Lower leg skin (tissue), 4 donors: Measurements from ENCODE around the gene PLPPR1. TPM values are rescaled to one million over a fixed set of nuclear protein-coding genes. Genes with fewer than 3 reads are reported as not detected.

ENCODE experiments used
- DNase-seq, 2 donors: peaks; one replicate each; pipeline ENCODE4 v3.0.0-alpha.2; 2019; ENCODE audit warnings: low spot score in 2 of 2
- H3K4me3 ChIP-seq: fragments of 200-600 bp; sonication (generic); 2 replicates; pipeline ENCODE4 v1.5.1; 2017; ENCODE audit warnings: mild to moderate bottlenecking, low read depth; ENCODE audit not compliant: poor library complexity, severe bottlenecking
- CTCF ChIP-seq, 3 donors: fragments of 450-650 bp; IDR thresholded peaks; one replicate each; pipeline ENCODE4 v1.5.1; 2016; ENCODE audit warnings: antibody characterized with exemption in 3 of 3, mild to moderate bottlenecking in 3 of 3, moderate library complexity in 2 of 3
- POLR2A ChIP-seq, 2 donors: fragments of 450-650 bp; IDR thresholded peaks; one replicate each; pipeline ENCODE4 v1.6.1; 2016 to 2017; ENCODE audit warnings: antibody characterized with exemption in 2 of 2, mild to moderate bottlenecking in 1 of 2, moderate library complexity in 1 of 2
- WGBS, 2 donors: methylation state at CpG; one replicate each; pipeline ENCODE4 v1.1.5; 2018; 5-methylcytosine and 5-hydroxymethylcytosine counted together
- intact Hi-C: fragments of 100-400 bp; cut with DNase I; formaldehyde crosslinking; loops from one replicate; pipeline ENCODE4 v1.15.0; 2023; ENCODE audit warnings: low total_unique reads
- total RNA-seq, 4 donors: library from RNA; depleted of rRNA; stranded (reverse); fragments of >200 nt; gene quantifications; one replicate each; pipeline ENCODE4 v1.1.0, GENCODE V29; 2016

PLPPR1 gene
- total RNA-seq, 4 donors from 2014 or later: 0.19 to 2.2 (median 0.39) TPM; not detected in 1

GRCh38 chr9:101336091-101336490, 307.6 kb downstream of the PLPPR1 start:
- DNase-seq: no peak
- TF ChIP-seq POLR2A (IDR thresholded peaks at IDR 0.05): no peak
- no peak for TF ChIP-seq CTCF (IDR thresholded peaks at IDR 0.05)
- intact Hi-C loops: no loop called here
- no peak overlapping the region for H3K4me3 ChIP-seq

- intact Hi-C loops: no loop called here
- no peak for DNase-seq
- no peak for TF ChIP-seq POLR2A (IDR thresholded peaks at IDR 0.05)
- TF ChIP-seq CTCF (IDR thresholded peaks at IDR 0.05): no peak
- H3K4me3 ChIP-seq: no peak overlapping the region
- 76 to 79% methylated on average over 2 of the region's 2 CpGs for WGBS, 2 donors
Observed at GRCh38 chr9:101337237-101337636, 308.7 kb downstream of the PLPPR1 start.

- DNase-seq: no peak
- TF ChIP-seq POLR2A (IDR thresholded peaks at IDR 0.05) (no peak), CTCF (IDR thresholded peaks at IDR 0.05) (no peak)
- intact Hi-C loops: no loop called here
- H3K4me3 ChIP-seq: no peak overlapping the region
Observed at GRCh38 chr9:101341958-101342357, 313.4 kb downstream of the PLPPR1 start.

- TF ChIP-seq POLR2A (IDR thresholded peaks at IDR 0.05): no peak
- no peak for TF ChIP-seq CTCF (IDR thresholded peaks at IDR 0.05)
- no peak overlapping the region for H3K4me3 ChIP-seq
- DNase-seq: no peak
- intact Hi-C loops: no loop called here
- 63 to 70% methylated on average over 1 of the region's 1 CpG for WGBS, 2 donors
Observed at GRCh38 chr9:101342595-101342994, 314.1 kb downstream of the PLPPR1 start.

GRCh38 chr9:101350285-101350684, 321.8 kb downstream of the PLPPR1 start:
- H3K4me3 ChIP-seq: no peak overlapping the region
- WGBS, 2 donors: 87 to 88% methylated on average over 1 of the region's 1 CpG
- TF ChIP-seq POLR2A (IDR thresholded peaks at IDR 0.05) (no peak), CTCF (IDR thresholded peaks at IDR 0.05) (no peak)
- intact Hi-C loops: no loop called here
- DNase-seq: no peak

GRCh38 chr9:101352892-101353463, 324.5 kb downstream of the PLPPR1 start:
- WGBS, 2 donors: 79 to 84% methylated on average over 6 of the region's 6 CpGs
- TF ChIP-seq POLR2A (IDR thresholded peaks at IDR 0.05) (no peak), CTCF (IDR thresholded peaks at IDR 0.05) (no peak)
- no peak for DNase-seq
- no peak overlapping the region for H3K4me3 ChIP-seq
- intact Hi-C loops: no loop called here
